Suprapubic skin (tissue), 3 donors: Measurements from ENCODE around the gene ELMO1.

Experiments used
- CTCF ChIP-seq, 2 donors: fragments of 200-600 bp in 1 of 2; fragments of 450-650 bp in 1 of 2; sonication (generic) in 1 of 2; IDR thresholded peaks; one replicate each; pipeline ENCODE4 v1.5.1; 2016 to 2019; ENCODE audit warnings: antibody characterized with exemption in 2 of 2, mild to moderate bottlenecking in 1 of 2, moderate library complexity in 1 of 2
- POLR2AphosphoS5 ChIP-seq, 3 donors: sonication (generic); formaldehyde crosslinking; IDR thresholded peaks; one replicate each; pipeline ENCODE4 v1.6.1; 2017; ENCODE audit warnings: antibody characterized with exemption in 3 of 3

GRCh38 chr7:37379546-37380277 lies 69.0 kb downstream of the ELMO1 start:
- TF ChIP-seq POLR2AphosphoS5 (IDR thresholded peaks at IDR 0.05) (no peak), CTCF (IDR thresholded peaks at IDR 0.05) (no peak)
